ENCODE data around the gene IL4R. TPM values are rescaled to one million over a fixed set of nuclear protein-coding genes. Genes with fewer than 3 reads are reported as not detected.
A peak's percentile ranks its signal among the peaks of the same experiment; 100 is the strongest.

The IL4R gene
- total and polyA plus RNA-seq, 2 experiments from 2014 or later: 38.1 to 66.1 TPM

GRCh38 chr16:27401768-27402568, 88.2 kb downstream of the IL4R start, which contains the start of gene IL21R:
Gene IL21R (plus strand): TSS chr16:27402174. CDS start chr16:27430072, 27,898 bp downstream.
- Histone ChIP-seq H3K27ac (no peak within 1 kb of the TSS), H3K4me1 (ENCODE audit: low read depth) (no peaks in the 10 kb centered on the region), H3K9me3 (ENCODE audit: low read depth) (no peaks in the 10 kb centered on the region), H3K27me3 (no peaks in the 10 kb centered on the region), H3K36me3 (no peaks in the 10 kb centered on the region), H3K4me3 (no peak within 1 kb of the TSS)
- TF ChIP-seq CTCF (IDR thresholded peaks at IDR 0.05; ENCODE audit: low read depth, low read length): no peak
- peak in 1 of 2 donors; percentile 69 for DNase-seq (ENCODE audit: low read depth in 1 of 2, low spot score in 1 of 2)

GRCh38 chr16:27402569-27402963, 88.8 kb downstream of the IL4R start:
- no peaks in the 10 kb centered on the region for H3K27me3 ChIP-seq
- no peak for DNase-seq (ENCODE audit: low read depth in 1 of 2, low spot score in 1 of 2)
- no peak overlapping the region for H3K4me3 ChIP-seq
- no peak overlapping the region for H3K27ac ChIP-seq
- no peaks in the 10 kb centered on the region for H3K4me1 ChIP-seq (ENCODE audit: low read depth)
- TF ChIP-seq CTCF (IDR thresholded peaks at IDR 0.05; ENCODE audit: low read depth, low read length): no peak
- H3K36me3 ChIP-seq: no peaks in the 10 kb centered on the region
- H3K9me3 ChIP-seq (ENCODE audit: low read depth): no peaks in the 10 kb centered on the region

- TF ChIP-seq CTCF (IDR thresholded peaks at IDR 0.05; ENCODE audit: low read depth, low read length): no peak
- no peak overlapping the region for H3K27ac ChIP-seq
- H3K27me3 ChIP-seq: no peaks in the 10 kb centered on the region
- no peaks in the 10 kb centered on the region for H3K36me3 ChIP-seq
- no peaks in the 10 kb centered on the region for H3K9me3 ChIP-seq (ENCODE audit: low read depth)
- no peaks in the 10 kb centered on the region for H3K4me1 ChIP-seq (ENCODE audit: low read depth)
- no peak for DNase-seq (ENCODE audit: low read depth in 1 of 2, low spot score in 1 of 2)
- H3K4me3 ChIP-seq: no peak overlapping the region
These were observed 89.3 kb downstream of the IL4R start for GRCh38 chr16:27402964-27403600.

GRCh38 chr16:27403601-27403992, 89.8 kb downstream of the IL4R start:
- H3K36me3 ChIP-seq: no peaks in the 10 kb centered on the region
- no peak for DNase-seq (ENCODE audit: low read depth in 1 of 2, low spot score in 1 of 2)
- no peaks in the 10 kb centered on the region for H3K4me1 ChIP-seq (ENCODE audit: low read depth)
- H3K27me3 ChIP-seq: no peaks in the 10 kb centered on the region
- H3K9me3 ChIP-seq (ENCODE audit: low read depth): no peaks in the 10 kb centered on the region
- H3K27ac ChIP-seq: no peak overlapping the region
- TF ChIP-seq CTCF (IDR thresholded peaks at IDR 0.05; ENCODE audit: low read depth, low read length): no peak
- no peak overlapping the region for H3K4me3 ChIP-seq

- Histone ChIP-seq H3K36me3 (no peaks in the 10 kb centered on the region), H3K4me1 (ENCODE audit: low read depth) (no peaks in the 10 kb centered on the region), H3K4me3 (no peak overlapping the region), H3K27me3 (no peaks in the 10 kb centered on the region), H3K27ac (no peak overlapping the region), H3K9me3 (ENCODE audit: low read depth) (no peaks in the 10 kb centered on the region)
- DNase-seq (ENCODE audit: low read depth in 1 of 2, low spot score in 1 of 2): no peak
- TF ChIP-seq CTCF (IDR thresholded peaks at IDR 0.05; ENCODE audit: low read depth, low read length): no peak
These were observed 90.5 kb downstream of the IL4R start for GRCh38 chr16:27404163-27404823.
